HCT116 (cell line): Measurements from ENCODE around the gene CD2BP2. TPM values are rescaled to one million over a fixed set of nuclear protein-coding genes. Genes with fewer than 3 reads are reported as not detected.

Experiments
- ATAC-seq: fragments of 200-7000 bp; cut with Tn5 transposase; 2 replicates; pipeline ENCODE4 v1.9.1; 2020; ENCODE audit warnings: mild to moderate bottlenecking, moderate library complexity
- BruUV-seq: library from RNA; stranded (reverse); fragments of 400-500 nt; replicated peaks from 2 replicates; lab custom pipeline; 2021; lab: Mats Ljungman, UMichigan
- CTCF ChIA-PET: fragments of 300-600 bp; sonication (Branson Sonifier 250); formaldehyde crosslinking; loops from one replicate; lab custom pipeline; 2021; ENCODE audit warnings: antibody characterized with exemption; lab: Charles Lee
- POLR2A ChIA-PET: fragments of 300-600, 350-600 bp; sonication (Branson Sonifier 250); formaldehyde crosslinking; loops from one replicate; lab custom pipeline; 2021; ENCODE audit warnings: antibody characterized with exemption; lab: Charles Lee
- RAD21 ChIA-PET, 2 experiments: fragments of 300-600 bp; sonication (Branson Sonifier 250); formaldehyde crosslinking; loops; one replicate each; lab custom pipeline; 2023; ENCODE audit warnings: low total read pairs in 2 of 2; ENCODE audit not compliant: uncharacterized antibody in 2 of 2, unreplicated experiment in 2 of 2, low non-redundant PET in 1 of 2; lab: Charles Lee
- DNase-seq: peaks from one replicate; pipeline ENCODE4 v3.0.0-alpha.2; 2010; ENCODE audit warnings: low read depth, low spot score
- H2AFZ ChIP-seq: fragments of 200-600 bp; shearing (Covaris generic), sonication (generic); 2 replicates; pipeline ENCODE4 v1.6.1; 2017; ENCODE audit warnings: low read depth, mixed run types, mixed read lengths, antibody characterized with exemption, low read length; ENCODE audit not compliant: poor library complexity, severe bottlenecking
- H3K27ac ChIP-seq: 2 replicates; pipeline ENCODE4 v1.5.1; 2012; ENCODE audit warnings: low read depth, low read length
- H3K27me3 ChIP-seq: fragments of 200-600 bp; sonication (generic); 2 replicates; pipeline ENCODE4 v1.6.1; 2016; ENCODE audit warnings: mixed run types, low read length, mixed read lengths; ENCODE audit not compliant: insufficient read depth
- H3K36me3 ChIP-seq, 2 experiments: fragments of 200-500 bp in 1 of 2; fragments of 200-600 bp in 1 of 2; sonication (Bioruptor generic) in 1 of 2; sonication (generic) in 1 of 2; 2 replicates each; pipeline versions ENCODE4 v1.5.1 to v1.6.1; 2014 to 2016; ENCODE audit warnings: low read length in 2 of 2, inconsistent platforms in 1 of 2, mixed read lengths in 1 of 2, mixed run types in 1 of 2; ENCODE audit not compliant: insufficient read depth in 2 of 2, control insufficient read depth in 1 of 2
- H3K4me1 ChIP-seq, 2 experiments: fragments of 200-600 bp in 1 of 2; sonication (generic) in 1 of 2; 2 replicates each; pipeline versions ENCODE4 v1.5.1 to v1.6.1; 2012 to 2017; ENCODE audit warnings: low read length in 2 of 2, inconsistent platforms in 1 of 2, mild to moderate bottlenecking in 1 of 2, mixed read lengths in 1 of 2, mixed run types in 1 of 2, moderate library complexity in 1 of 2; ENCODE audit not compliant: insufficient read depth in 2 of 2, control insufficient read depth in 1 of 2
- H3K4me2 ChIP-seq: fragments of 200-600 bp; sonication (generic); 2 replicates; pipeline ENCODE4 v1.6.1; 2017; ENCODE audit warnings: mixed run types, low read length, mixed read lengths
- H3K4me3 ChIP-seq, 2 experiments: fragments of 200-600 bp in 1 of 2; sonication (generic) in 1 of 2; replicated peaks in 1 of 2; 2 replicates each; pipeline ENCODE4 v1.5.1; 2011 to 2016; ENCODE audit warnings: low read length in 2 of 2, control low read depth in 1 of 2, low read depth in 1 of 2, mild to moderate bottlenecking in 1 of 2, mixed read lengths in 1 of 2, mixed run types in 1 of 2
- H3K79me2 ChIP-seq: fragments of 200-600 bp; sonication (generic); 2 replicates; pipeline ENCODE4 v1.6.1; 2017; ENCODE audit warnings: mild to moderate bottlenecking, mixed run types, low read length, moderate library complexity, mixed read lengths; ENCODE audit not compliant: insufficient read depth
- H3K9ac ChIP-seq: fragments of 200-600 bp; sonication (generic); 2 replicates; pipeline ENCODE4 v1.6.1; 2016; ENCODE audit warnings: low read length, mixed read lengths
- H3K9me2 ChIP-seq: fragments of 200-600 bp; sonication (generic), shearing (Covaris generic); 2 replicates; pipeline ENCODE4 v1.6.1; 2017; ENCODE audit warnings: mixed run types, mild to moderate bottlenecking, moderate library complexity; ENCODE audit not compliant: insufficient read depth
- H3K9me3 ChIP-seq, 2 experiments: fragments of 200-500 bp in 1 of 2; fragments of 200-600 bp in 1 of 2; sonication (Bioruptor generic) in 1 of 2; sonication (generic) in 1 of 2; 2 replicates each; pipeline ENCODE4 v1.6.1; 2014 to 2017; ENCODE audit warnings: low read length in 2 of 2, mixed read lengths in 2 of 2, inconsistent platforms in 1 of 2, low read depth in 1 of 2, mild to moderate bottlenecking in 1 of 2, mixed run types in 1 of 2, moderate library complexity in 1 of 2; ENCODE audit not compliant: control insufficient read depth in 1 of 2, insufficient read depth in 1 of 2
- H4K20me1 ChIP-seq: fragments of 200-600 bp; sonication (generic), shearing (Covaris generic); 2 replicates; pipeline ENCODE4 v1.6.1; 2017; ENCODE audit warnings: mixed run types, mild to moderate bottlenecking, moderate library complexity; ENCODE audit not compliant: insufficient read depth
- ATF3 ChIP-seq: IDR thresholded peaks from 2 replicates; pipeline ENCODE4 v1.6.1; 2012
- ELF1 ChIP-seq: IDR thresholded peaks from 2 replicates; pipeline ENCODE4 v1.6.1; 2012; ENCODE audit warnings: low read depth, borderline replicate concordance
- EZH2 ChIP-seq: fragments of 200-600 bp; sonication (generic); IDR thresholded peaks from 2 replicates; pipeline ENCODE4 v1.6.1; 2017; ENCODE audit warnings: antibody characterized with exemption, mixed run types
- EZH2phosphoT487 ChIP-seq: fragments of 200-600 bp; IDR thresholded peaks from 2 replicates; pipeline ENCODE4 v1.6.1; 2018; ENCODE audit warnings: antibody characterized with exemption, borderline replicate concordance
- FOSL1 ChIP-seq: IDR thresholded peaks from 2 replicates; pipeline ENCODE4 v1.6.1; 2012; ENCODE audit warnings: low read depth
- JUND ChIP-seq: IDR thresholded peaks from 2 replicates; pipeline ENCODE4 v1.6.1; 2012
- POLR2A ChIP-seq: IDR thresholded peaks from 2 replicates; pipeline ENCODE4 v1.7.0; 2011; ENCODE audit warnings: borderline replicate concordance; ENCODE audit not compliant: insufficient read depth, insufficient read length; ENCODE audit errors: extremely low read depth
- SP1 ChIP-seq: IDR thresholded peaks from 2 replicates; pipeline ENCODE4 v1.6.1; 2012; ENCODE audit warnings: low read depth
- SRF ChIP-seq: IDR thresholded peaks from 2 replicates; pipeline ENCODE4 v1.6.1; 2012; ENCODE audit warnings: low read depth
- ZFX ChIP-seq: fragments of 450-650 bp; IDR thresholded peaks from 2 replicates; pipeline ENCODE4 v1.6.1; 2017
- intact Hi-C: fragments of 100-400 bp; cut with micrococcal nuclease; formaldehyde crosslinking; loops from 2 replicates; pipeline ENCODE4 v1.10.0; 2022
- total RNA-seq: library from RNA; stranded (reverse); gene quantifications from one replicate; pipeline ENCODE4 v1.2.1, GENCODE V29; 2021; ENCODE audit not compliant: unreplicated experiment
- TF ChIP-seq, protein P1 (sequence below): IDR thresholded peaks from 2 replicates; pipeline ENCODE4 v1.6.1; 2011; ENCODE audit warnings: mild to moderate bottlenecking, low read length, moderate library complexity; ENCODE audit not compliant: insufficient replicate concordance; ENCODE audit errors: extremely low read depth

CD2BP2 gene
- total RNA-seq, 1 experiment from 2014 or later, result 51.8 TPM

DNA sequence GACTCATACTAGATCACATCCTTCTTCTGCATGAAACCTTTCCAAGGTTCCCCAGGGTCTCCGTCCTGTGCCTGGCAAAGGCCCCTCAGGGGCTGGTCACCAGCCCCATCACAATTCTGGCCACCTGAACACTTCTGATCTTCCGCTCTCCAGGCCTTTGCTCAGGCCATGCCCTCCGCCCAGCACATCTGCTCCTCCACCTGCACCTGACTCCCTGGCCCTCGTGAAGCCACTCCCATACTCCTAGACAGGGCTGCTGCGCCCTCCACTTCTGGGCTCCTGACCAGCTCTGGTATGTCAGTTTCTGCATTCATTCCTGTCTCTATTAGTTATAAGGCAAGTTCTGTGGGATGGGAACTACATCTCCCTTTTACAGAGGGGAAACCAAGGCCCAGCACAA is 17.6 kb upstream of the CD2BP2 start:
- DNase-seq (no peak), ATAC-seq (no peak)
- ChIA-PET CTCF (interaction anchor here (0.7 kb wide), 1 partner anchor 672 kb away, joined by 3 read pairs; no protein-coding TSS in a partner anchor), POLR2A (no interaction called here), RAD21 (no interaction called here)
- H3K27ac ChIP-seq, result no peak overlapping the region
- BruUV-seq, result no TSS peak
- no peak overlapping the region for H3K4me2 ChIP-seq
- no peaks in the 10 kb centered on the region for H4K20me1 ChIP-seq
- peaks cover 0 to under 1% of the 10 kb centered on the region in 2 experiments; a peak in 1 of 4 replicates for H3K36me3 ChIP-seq
- H3K4me1 ChIP-seq, result peaks cover 27 to 43% of the 10 kb centered on the region in 2 experiments
- no peak overlapping the region for H2AFZ ChIP-seq
- peaks cover 22% of the 10 kb centered on the region for H3K79me2 ChIP-seq
- no peak overlapping the region for H3K4me3 ChIP-seq
- H3K9me2 ChIP-seq, result no peaks in the 10 kb centered on the region
- H3K9me3 ChIP-seq, result no peaks in the 10 kb centered on the region
- intact Hi-C loops, result no loop called here
- no peaks in the 10 kb centered on the region for H3K27me3 ChIP-seq
- no peak overlapping the region for H3K9ac ChIP-seq
- TF ChIP-seq ELF1, result no peak
- TF ChIP-seq POLR2A, result no peak
- TF ChIP-seq JUND, result no peak
- TF ChIP-seq ATF3, result no peak
- no peak for TF ChIP-seq EZH2
- no peak for TF ChIP-seq SRF
- no peak for TF ChIP-seq ZFX
- TF ChIP-seq, protein P1, sequence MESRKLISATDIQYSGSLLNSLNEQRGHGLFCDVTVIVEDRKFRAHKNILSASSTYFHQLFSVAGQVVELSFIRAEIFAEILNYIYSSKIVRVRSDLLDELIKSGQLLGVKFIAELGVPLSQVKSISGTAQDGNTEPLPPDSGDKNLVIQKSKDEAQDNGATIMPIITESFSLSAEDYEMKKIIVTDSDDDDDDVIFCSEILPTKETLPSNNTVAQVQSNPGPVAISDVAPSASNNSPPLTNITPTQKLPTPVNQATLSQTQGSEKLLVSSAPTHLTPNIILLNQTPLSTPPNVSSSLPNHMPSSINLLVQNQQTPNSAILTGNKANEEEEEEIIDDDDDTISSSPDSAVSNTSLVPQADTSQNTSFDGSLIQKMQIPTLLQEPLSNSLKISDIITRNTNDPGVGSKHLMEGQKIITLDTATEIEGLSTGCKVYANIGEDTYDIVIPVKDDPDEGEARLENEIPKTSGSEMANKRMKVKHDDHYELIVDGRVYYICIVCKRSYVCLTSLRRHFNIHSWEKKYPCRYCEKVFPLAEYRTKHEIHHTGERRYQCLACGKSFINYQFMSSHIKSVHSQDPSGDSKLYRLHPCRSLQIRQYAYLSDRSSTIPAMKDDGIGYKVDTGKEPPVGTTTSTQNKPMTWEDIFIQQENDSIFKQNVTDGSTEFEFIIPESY, result no peak
- no peak for TF ChIP-seq SP1
- TF ChIP-seq EZH2phosphoT487, result no peak
- TF ChIP-seq FOSL1, result no peak
